HG02981 (cell line): ENCODE measurements around the gene PCGF3.
"Not testable (repeated sequence)": the region's sequence is repeated elsewhere in the genome, so short reads cannot be mapped to it uniquely, and the experiment has no call there.

Experiments
- ATAC-seq: cut with Tn5 transposase; IDR thresholded peaks from one replicate; pipeline ENCODE4 v1.9.1; 2021; ENCODE audit warnings: mild to moderate bottlenecking, moderate library complexity; ENCODE audit not compliant: unreplicated experiment

The PCGF3 gene

DNA sequence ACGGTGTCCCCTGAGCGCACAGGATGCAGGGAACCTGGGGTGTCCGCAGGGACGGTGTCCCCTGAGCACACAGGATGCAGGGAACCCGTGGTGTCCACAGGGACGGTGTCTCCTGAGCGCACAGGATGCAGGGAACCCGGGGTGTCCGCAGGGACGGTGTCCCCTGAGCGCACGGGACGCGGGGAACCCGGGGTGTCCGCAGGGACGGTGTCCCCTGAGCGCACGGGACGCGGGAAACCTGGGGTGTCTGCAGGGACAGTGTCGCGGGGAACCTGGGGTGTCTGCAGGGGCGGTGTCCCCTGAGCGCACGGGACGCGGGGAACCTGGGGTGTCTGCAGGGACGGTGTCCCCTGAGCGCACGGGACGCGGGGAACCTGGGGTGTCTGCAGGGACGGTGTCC, 30.9 kb downstream of the PCGF3 start:
- not testable (repeated sequence) for ATAC-seq

DNA sequence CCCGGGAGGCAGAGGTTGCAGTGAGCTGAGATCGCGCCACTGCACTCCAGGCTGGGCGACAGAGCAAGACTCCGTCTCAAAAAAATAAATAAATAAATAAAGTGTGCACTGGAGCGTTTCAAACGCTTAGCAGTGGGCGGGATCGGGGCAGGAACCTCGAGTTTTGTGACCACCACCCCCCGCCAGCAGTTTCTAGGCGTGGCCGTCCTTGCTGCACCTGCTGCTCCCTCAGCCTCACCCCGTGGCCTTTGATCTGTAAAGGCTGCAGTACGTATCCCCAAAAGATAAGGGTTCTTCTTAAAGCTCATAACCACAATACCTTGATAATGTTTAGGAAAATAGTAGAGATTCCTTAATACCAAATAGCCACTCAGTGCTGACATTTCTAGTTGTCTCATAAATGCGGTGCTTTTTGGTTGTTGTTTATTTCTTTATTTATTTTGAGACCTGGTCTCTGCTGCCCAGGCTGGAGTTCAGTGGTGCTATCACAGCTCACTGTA, 33.2 kb downstream of the PCGF3 start:
- no peak for ATAC-seq

DNA sequence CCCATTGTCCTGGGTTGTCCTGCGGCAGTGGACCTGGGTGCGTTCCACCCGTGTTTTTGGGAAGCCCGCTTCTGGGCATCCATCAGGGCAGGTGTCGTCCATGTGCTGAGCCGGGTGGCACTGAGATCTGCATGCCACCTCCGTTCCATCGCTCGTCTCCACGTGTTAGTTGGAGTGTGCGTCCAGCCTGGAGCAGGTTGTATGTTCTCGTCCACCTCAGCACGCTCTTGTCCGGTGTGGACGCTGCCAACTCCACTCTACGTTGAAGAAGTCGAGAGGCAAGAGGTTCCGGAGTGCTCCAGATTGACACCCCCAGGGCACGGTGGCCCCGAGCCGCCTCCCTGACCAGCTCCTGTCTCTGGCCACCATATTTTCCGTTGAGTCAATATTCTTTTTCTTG, 33.9 kb downstream of the PCGF3 start:
- no peak for ATAC-seq

DNA sequence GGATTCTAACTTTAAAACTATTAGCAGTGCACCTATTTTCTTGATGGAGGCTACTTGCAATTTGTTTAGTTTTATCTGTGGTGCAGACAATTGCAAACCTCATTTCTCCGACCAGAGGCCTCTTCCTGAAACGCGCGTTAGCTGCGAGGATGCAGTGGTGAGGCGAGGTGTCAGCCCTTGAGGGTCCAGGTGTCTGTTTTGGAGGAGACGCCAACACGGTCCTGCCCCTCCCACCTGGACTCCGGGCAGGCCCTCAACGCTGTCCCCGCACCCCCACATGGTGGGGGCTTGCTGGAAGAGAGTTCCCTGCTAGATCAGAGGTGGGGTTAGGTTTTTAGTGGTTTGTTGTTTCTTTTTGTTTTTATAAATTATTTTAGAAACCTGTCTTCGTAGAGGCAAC, 34.4 kb downstream of the PCGF3 start:
- no peak for ATAC-seq

DNA sequence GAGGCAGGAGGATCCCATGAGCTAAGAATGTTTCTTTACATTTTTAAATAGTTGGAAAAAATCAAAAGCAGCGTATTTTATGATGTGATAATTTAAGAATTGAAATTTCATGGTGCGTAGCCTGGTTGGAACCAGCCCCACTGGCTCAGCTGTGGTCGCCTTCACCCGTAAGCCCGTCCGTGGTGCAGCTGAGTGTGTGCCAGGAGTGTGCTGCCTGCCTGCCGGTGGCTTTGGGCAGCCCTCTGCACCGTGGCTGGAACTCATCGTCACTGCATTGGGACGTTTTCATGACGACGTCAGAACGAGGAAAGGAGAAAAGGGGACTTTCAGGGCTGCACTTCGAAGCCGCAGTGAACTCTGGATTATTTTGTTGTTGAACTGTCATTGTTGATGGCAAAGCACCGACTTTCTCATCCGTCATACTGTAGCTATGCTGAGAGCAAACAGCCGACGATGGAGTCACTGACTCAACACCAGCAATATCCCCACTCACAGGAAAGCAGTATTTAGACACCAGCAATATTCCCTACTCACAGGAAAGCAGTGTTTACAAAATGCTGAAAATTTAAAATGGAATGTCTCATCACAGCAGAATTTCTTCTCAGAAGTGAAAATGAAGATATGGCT, 35.1 kb downstream of the PCGF3 start:
- no peak for ATAC-seq

DNA sequence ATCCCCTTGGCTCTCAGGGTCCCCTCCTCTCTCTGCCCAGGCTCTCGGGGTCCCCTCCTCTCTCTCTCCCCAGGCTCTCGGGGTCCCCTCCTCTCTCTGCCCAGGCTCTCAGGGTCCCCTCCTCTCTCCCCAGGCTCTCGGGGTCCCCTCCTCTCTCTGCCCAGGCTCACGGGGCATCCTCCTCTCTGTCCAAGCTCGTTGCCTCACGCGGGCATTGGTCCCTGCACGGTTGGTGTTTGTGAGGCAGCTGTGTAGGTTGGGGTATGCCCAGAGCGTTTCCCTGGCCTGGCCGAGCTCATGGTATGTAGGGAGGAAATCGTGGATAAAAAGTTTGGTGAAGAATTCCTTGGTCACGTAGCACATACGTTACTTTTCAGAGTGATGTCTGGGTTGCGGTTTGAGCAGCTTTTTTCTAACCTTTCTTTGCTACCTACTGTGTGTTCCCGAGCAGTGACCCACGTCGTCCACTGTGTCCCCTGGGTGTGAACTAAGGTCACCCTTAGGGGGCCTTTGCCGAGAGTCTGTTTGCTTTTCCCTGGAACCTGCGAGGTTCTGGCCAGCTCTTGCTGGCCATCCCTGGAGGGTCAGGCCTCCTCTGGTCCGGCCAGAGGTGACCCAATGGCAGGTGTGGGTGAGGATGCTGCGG, 36.6 kb downstream of the PCGF3 start:
- no peak for ATAC-seq

DNA sequence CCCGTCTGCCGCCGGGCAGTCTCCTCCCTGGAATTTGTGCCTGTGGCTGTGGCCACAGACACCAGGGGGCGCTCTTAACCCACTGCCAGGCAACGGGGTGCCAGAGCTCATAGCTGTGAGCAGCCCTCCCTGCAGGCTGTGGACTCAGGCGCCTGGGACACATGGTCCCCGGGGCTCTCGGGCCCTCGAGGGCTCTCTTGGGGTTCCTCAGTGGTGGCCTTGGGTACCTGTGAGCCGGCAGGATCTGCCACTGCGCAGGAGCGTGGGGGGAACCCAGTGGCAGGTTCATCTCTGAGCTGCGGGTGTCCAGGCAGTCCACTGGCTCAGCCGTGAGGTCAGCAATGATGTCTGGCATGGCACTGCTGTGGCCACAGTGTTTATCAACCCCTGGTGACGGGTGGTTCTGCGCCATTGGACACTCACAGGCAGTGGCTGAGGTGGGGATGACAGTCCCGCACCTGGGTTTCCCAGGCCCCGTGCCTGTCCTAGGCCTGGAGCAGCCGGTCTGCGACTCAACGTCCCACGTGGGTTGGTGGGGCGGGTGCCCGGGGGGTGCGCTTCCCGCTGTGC, 37.2 kb downstream of the PCGF3 start:
- no peak for ATAC-seq

DNA sequence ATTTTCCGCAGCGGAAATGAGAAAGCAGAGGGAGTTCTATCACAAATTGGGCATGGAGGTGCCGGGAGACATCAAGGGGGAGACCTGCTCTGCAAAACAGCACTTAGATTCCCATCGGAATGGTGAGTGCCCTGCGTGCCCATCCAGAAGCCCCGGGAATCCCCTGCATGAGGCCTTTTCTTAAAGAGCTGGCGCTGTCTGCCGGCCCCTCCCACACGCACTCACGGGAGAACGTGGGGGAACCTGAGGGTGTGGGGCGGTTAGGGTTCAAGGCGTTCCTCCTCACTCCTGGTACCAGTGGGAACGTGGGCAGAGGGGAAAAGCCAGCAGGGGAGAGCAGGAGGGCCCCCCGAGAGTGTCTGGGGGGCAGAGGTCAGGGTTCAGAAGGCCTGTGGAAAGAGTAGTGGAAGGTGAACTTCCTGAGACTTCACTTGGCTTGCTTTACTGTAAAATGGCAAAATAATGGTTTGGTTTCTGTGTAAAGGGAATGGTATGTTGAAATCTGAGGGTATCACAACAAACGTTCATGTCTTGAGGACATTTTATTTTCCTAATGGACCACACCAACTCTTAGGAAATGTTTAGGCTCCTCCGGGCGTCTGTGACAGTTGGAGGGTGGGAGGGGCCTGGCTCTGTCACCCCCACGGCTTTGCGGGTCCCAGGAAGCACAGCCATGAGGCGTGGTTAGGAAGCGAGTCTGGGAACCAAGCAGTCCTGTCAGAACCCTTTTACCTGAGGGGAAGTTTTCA, 38.0 kb downstream of the PCGF3 start:
- no peak for ATAC-seq

DNA sequence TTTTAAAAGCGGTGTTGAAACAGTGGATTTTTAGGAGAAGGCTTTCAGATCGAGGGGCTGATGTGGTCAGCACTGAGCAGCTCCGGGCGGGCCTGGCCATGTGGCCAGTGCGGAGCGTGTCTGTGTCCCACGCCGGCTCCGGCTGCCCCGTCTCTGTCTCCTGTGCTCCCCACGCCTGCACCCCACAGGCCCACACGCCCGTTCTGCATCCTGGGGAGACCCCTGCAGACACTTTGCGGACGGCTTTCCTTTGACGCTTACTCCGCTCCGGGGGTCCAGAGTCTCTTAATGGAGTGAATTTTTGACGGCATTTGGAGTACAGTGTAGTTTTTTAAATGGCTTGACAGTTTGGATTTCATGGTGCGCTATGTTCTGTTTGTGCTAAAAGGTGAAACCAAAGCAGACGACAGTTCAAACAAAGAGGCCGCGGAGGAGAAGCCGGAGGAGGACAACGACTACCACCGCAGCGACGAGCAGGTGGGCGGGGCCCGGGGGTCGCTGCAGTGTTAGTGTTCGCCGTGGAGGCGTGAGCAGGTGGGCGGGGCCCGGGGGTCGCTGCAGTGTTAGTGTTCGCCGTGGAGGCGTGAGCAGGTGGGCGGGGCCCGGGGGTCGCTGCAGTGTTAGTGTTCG, 38.7 kb downstream of the PCGF3 start:
- no peak for ATAC-seq

DNA sequence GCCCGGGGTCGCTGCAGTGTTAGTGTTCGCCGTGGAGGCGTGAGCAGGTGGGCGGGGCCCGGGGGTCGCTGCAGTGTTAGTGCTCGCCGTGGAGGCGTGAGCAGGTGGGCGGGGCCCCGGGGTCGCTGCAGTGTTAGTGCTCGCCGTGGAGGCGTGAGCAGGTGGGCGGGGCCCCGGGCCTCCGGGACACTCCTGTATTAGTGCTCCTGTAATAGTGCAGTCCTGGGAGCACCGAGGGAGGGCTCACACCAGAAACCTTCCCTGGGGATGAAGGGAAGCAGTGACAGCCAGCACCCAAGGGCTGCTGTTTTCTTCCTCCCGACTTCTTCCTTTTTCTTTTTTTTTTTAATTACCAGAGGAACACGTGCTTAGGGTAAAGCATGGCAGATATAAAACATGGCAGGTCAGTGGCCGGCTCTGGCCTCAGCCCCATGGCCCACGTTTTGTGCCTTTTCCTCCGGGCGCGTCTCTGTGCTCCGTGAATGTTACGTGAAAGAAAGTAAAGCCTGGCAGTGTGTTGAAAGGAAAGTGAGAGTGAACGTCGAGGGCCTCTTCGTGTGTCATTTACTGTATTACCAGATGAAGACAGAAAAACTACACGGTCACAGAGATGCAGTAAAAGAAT, 42.0 kb downstream of the PCGF3 start:
- ATAC-seq = no peak

DNA sequence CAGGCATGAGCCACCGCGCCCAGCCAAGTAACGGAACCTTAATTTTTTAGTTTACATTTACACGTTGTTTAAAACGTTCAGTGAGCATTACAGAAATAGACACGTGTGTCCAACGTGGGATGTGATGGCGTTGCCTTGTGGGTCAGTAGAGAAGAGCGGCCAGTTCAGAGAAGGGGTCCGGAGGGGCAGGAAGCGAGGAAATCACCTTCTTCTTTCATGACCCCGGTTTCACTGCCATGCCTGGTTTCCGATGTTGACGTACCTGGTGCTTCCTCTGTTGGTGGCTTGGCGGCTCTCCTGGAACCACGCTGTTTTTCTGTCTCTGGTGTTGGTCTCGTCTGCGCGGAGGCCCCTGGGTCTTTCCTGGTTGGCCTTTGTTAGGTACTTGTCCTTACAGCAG, 42.8 kb downstream of the PCGF3 start:
- no peak for ATAC-seq

DNA sequence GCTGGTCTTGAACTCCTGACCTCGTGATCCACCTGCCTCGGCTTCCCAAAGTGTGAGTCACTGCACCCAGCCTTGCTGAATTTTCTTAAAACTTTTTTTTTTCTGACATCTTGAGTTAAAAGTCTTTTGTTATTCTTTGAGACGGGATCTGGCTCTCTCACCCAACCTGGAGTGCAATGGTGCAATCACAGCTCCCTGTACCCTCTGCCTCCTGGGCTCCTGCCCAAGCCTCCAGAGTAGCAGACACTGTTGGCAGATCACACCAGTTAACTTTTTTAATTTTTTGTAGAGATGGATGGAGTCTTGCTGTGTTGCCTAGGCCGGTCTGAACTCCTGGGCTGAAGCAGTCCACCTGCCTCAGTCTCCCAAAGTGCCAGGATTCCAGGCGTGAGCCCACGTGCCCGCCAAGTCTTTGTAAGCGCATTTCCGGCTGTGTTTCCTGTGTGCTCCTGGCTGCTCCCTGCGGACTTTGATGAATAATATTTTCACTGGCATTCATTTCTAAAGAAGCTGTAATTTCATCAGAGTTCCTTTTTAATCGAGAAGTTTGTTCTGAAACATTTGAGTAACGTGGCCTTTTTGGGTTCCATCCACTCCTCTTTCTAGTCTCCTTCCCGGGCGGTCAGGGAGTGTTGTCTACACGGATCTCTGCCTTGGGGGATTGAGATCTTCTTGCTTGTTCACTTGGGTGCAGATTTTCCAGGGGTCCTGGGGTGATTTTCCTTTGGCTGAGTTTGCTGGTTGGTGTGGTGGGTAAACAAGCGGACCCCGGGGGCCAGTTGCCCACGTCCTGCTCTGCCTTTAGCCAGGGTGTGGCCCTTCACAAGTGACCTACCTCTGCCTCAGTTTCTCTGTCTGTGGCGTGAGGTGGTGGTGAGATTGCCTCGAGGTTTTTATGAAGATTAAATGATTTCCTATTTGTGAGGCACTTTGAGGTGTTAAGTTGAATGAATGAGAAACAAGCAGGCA, 44.4 kb downstream of the PCGF3 start:
- no peak for ATAC-seq

DNA sequence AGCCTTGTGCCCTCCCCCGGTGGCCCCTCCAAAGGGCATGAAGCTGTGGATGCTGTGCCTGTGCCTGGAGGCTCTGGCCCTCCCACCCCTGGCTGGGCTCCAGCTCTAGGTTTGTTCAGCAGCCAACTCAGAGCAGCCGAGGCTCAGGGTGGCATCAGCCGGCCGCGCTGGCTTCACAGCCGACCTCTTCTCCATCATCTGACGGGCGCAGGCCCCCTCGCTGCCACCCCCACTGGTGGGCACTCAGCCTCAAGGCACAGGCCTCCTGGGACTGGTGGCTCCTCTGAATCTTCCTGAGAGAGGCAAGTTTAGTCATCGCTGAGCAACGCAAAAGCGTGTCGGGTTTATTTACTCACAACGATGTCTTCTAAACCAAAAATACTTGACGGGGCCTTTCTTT, 46.0 kb downstream of the PCGF3 start:
- ATAC-seq = no peak

DNA sequence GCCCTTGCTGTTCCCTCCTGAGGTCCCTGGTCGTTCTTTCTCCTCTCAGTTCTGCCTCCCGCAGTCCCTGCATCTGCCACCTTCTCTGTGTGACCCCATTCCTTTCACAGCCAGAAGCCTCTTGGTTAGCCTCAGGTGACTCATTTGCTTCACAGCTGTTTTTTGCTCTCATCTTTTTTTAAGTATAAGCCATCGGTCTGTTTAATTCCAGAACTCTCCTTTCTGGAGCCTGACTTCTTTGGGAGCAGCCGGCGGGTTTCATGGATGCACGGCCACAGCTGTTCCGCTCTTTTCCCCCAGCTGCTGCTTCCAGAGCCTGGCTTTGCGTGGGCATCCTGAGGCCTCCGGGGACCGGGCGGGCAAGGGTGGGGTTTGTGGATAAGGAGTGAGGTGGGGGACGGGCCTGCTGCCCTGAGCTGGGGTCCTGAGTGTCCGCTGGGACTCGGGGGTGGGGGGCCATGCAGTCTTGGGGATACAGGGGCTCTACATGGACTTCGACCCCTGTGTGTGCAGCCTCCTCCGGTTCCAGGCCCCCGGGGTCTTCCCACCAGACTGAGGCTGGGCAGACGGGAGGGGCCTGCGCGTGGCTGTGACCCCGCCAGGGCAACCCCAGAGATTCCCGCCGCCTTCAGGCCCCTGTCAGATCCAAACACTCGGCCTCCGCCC, 46.7 kb downstream of the PCGF3 start:
- ATAC-seq = no peak

DNA sequence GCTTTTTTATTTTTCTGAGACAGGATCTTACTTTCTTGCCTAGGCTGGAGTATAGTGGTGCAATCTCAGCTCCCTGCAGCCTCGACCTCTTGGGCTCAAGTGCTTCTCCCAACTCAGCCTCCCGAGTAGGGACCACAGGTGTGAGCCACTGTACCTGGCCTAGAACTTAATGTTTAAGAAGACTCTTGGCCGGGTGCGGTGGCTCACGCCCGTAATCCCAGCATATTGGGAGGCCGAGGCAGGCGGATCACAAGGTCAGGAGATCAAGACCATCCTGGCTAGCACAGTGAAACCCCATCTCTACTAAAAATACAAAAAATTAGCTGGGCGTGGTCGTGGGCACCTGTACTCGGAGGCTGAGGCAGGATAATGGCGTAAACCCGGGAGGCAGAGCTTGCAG, 47.6 kb downstream of the PCGF3 start:
- not testable (repeated sequence) for ATAC-seq

DNA sequence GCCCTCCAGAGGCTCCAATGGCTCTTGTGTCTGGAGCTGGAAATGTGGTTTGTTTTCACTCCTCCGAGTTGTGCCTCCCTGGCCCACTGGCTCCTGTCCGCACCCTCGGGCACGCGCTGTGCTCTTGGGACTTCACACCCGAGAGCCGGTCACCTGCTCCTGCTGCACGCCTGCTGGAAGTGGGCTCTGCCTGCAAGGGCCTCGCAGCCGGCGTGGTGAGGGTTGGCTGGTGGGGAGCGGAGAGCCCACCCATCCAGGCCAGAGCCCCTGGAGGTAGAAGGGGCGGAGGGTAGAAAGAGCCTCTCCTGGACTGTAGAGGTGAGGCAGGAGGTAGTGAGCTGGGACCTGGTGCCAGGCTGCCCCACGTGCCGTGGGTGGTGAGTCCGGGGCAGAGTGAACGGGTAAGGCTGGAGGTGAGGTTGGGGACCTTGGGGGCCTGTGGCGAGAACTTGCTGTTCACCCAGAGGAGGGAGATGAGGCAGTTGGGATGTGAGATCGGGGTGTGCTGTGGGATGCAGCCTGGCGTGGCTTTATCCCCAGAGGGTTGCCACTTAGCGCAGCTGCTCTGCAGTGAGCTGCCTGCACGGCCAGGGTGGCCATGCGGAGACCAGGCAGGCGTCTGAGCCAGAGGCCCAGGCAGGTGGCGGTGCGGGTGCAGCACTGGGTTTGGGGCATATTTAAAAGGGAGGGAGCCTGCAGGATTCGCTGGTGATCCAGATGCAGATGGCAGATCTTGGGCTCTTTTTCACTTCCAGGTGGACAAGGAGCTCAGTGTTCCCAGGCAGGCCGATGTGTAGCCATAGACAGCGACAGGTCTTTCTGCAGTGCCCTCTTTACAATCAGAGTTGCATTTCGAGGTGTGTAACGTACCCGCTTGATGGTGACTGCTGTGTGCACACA, 48.8 kb downstream of the PCGF3 start:
- no peak for ATAC-seq

DNA sequence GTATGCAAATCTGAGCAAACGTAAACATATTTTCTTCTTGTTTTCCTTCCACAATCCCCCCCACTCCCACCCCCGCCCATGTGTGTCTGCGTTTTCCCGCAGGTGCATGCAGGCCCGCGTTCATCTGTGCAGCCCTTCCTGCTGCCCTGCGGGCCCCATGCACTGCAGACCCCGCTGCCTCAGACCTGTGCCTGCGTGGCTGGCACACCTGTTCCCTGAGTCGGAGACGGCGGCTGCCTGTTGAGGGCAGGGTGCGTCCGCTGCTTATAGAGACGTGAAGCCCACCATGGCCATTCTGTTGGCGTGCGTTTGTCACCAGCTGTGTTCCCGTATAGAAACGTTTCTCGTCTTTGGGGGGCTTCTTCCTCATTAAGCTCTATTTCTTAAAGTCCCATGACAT, 51.5 kb downstream of the PCGF3 start:
- ATAC-seq = no peak

DNA sequence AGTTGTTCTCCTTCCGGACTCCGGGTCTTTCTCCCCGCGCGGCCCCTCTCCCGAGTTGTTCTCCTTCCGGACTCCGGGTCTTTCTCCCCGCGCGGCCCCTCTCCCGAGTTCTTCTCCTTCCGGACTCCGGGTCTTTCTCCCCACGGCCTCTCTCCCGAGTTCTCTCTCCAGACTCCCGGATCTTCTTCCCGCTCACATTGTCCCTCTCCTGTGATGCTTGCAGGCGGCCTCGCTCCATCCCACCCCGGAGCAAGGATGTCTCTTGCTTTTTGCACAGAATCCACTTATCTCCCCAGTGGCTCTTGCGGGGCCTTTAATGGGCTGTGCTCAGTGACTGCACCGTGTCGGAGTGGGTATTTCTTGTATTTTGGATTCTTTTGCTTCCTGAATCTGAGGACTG, 54.2 kb downstream of the PCGF3 start:
- not testable (repeated sequence) for ATAC-seq
